Measurements from ENCODE around the gene SLC7A7. TPM values are rescaled to one million over a fixed set of nuclear protein-coding genes. Genes with fewer than 3 reads are reported as not detected.

The SLC7A7 gene
- total RNA-seq, 1 donor from 2014 or later = 0.79 TPM

- H3K36me3 ChIP-seq (ENCODE audit: control insufficient read depth, insufficient read depth, low read length) = peaks cover 28% of the 10 kb centered on the region
- H3K4me3 ChIP-seq (ENCODE audit: low read depth, low read length) = no peak overlapping the region
- FAIRE-seq (no peak), DNase-seq (ENCODE audit: low read depth) (peak; percentile 69)
- TF ChIP-seq, protein P1, sequence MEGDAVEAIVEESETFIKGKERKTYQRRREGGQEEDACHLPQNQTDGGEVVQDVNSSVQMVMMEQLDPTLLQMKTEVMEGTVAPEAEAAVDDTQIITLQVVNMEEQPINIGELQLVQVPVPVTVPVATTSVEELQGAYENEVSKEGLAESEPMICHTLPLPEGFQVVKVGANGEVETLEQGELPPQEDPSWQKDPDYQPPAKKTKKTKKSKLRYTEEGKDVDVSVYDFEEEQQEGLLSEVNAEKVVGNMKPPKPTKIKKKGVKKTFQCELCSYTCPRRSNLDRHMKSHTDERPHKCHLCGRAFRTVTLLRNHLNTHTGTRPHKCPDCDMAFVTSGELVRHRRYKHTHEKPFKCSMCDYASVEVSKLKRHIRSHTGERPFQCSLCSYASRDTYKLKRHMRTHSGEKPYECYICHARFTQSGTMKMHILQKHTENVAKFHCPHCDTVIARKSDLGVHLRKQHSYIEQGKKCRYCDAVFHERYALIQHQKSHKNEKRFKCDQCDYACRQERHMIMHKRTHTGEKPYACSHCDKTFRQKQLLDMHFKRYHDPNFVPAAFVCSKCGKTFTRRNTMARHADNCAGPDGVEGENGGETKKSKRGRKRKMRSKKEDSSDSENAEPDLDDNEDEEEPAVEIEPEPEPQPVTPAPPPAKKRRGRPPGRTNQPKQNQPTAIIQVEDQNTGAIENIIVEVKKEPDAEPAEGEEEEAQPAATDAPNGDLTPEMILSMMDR (IDR thresholded peaks at IDR 0.05; ENCODE audit: insufficient read depth, low read length, severe bottlenecking) = no peak
- H3K27me3 ChIP-seq (ENCODE audit: control insufficient read depth, insufficient read depth, low read length) = no peaks in the 10 kb centered on the region
Measured at GRCh38 chr14:22848351-22849164, 33.3 kb upstream of the SLC7A7 start.

GRCh38 chr14:22847661-22848341 is 32.6 kb upstream of the SLC7A7 start:
- FAIRE-seq (no peak), DNase-seq (ENCODE audit: low read depth) (no peak)
- H3K27me3 ChIP-seq (ENCODE audit: control insufficient read depth, insufficient read depth, low read length) = no peaks in the 10 kb centered on the region
- H3K36me3 ChIP-seq (ENCODE audit: control insufficient read depth, insufficient read depth, low read length) = peaks cover 35% of the 10 kb centered on the region
- H3K4me3 ChIP-seq (ENCODE audit: low read depth, low read length) = no peak overlapping the region
- TF ChIP-seq, protein P1 (IDR thresholded peaks at IDR 0.05; ENCODE audit: insufficient read depth, low read length, severe bottlenecking) = peak; percentile 22

DNA sequence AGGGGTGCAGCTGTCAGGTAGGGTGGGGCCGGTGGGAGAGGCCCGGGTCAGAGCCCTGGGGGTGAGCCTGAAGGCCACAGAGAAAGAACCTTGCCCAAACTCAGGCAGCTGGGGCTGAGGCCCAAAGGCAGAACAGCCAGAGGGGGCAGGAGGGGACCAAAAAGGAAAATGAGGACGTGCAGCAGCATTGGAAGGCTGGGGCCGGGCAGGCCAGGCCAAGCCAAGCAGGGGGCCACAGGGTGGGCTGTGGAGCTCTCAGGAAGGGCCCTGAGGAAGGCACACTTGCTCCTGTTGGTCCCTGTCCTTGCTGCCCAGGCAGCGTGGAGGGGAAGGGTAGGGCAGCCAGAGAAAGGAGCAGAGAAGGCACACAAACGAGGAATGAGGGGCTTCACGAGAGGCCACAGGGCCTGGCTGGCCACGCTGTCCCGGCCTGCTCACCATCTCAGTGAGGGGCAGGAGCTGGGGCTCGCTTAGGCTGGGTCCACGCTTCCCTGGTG is 31.6 kb upstream of the SLC7A7 start:
- TF ChIP-seq, protein P1 (IDR thresholded peaks at IDR 0.05; ENCODE audit: insufficient read depth, low read length, severe bottlenecking) = no peak
- DNase-seq (ENCODE audit: low read depth) (no peak), FAIRE-seq (no peak)
- Histone ChIP-seq H3K27me3 (ENCODE audit: control insufficient read depth, insufficient read depth, low read length) (no peaks in the 10 kb centered on the region), H3K36me3 (ENCODE audit: control insufficient read depth, insufficient read depth, low read length) (peaks cover 44% of the 10 kb centered on the region), H3K4me3 (ENCODE audit: low read depth, low read length) (no peak overlapping the region)

GRCh38 chr14:22845821-22846625 is 30.8 kb upstream of the SLC7A7 start:
- Histone ChIP-seq H3K36me3 (ENCODE audit: control insufficient read depth, insufficient read depth, low read length) (peaks cover 53% of the 10 kb centered on the region), H3K4me3 (ENCODE audit: low read depth, low read length) (no peak overlapping the region), H3K27me3 (ENCODE audit: control insufficient read depth, insufficient read depth, low read length) (no peaks in the 10 kb centered on the region)
- no peak for FAIRE-seq
- no peak for DNase-seq (ENCODE audit: low read depth)
- TF ChIP-seq, protein P1 (IDR thresholded peaks at IDR 0.05; ENCODE audit: insufficient read depth, low read length, severe bottlenecking) = no peak

- no peaks in the 10 kb centered on the region for H3K27me3 ChIP-seq (ENCODE audit: control insufficient read depth, insufficient read depth, low read length)
- TF ChIP-seq, protein P1 (IDR thresholded peaks at IDR 0.05; ENCODE audit: insufficient read depth, low read length, severe bottlenecking) = no peak
- peaks cover 57% of the 10 kb centered on the region for H3K36me3 ChIP-seq (ENCODE audit: control insufficient read depth, insufficient read depth, low read length)
Measured at GRCh38 chr14:22845103-22845394, 29.8 kb upstream of the SLC7A7 start.

More at GRCh38 chr14:22845103-22845394, 29.8 kb upstream of the SLC7A7 start:
- H3K4me3 ChIP-seq (ENCODE audit: low read depth, low read length) = no peak overlapping the region
- FAIRE-seq (no peak), DNase-seq (ENCODE audit: low read depth) (no peak)

Data from bronchial epithelial cell (primary cell).